ENCODE data around the gene GGT1. TPM values are rescaled to one million over a fixed set of nuclear protein-coding genes. Genes with fewer than 3 reads are reported as not detected.
"Not testable (repeated sequence)": the region's sequence is repeated elsewhere in the genome, so short reads cannot be mapped to it uniquely, and the experiment has no call there.

The GGT1 gene
- total RNA-seq, 2 experiments from 2014 or later = 19.7 to 20.1 TPM

DNA sequence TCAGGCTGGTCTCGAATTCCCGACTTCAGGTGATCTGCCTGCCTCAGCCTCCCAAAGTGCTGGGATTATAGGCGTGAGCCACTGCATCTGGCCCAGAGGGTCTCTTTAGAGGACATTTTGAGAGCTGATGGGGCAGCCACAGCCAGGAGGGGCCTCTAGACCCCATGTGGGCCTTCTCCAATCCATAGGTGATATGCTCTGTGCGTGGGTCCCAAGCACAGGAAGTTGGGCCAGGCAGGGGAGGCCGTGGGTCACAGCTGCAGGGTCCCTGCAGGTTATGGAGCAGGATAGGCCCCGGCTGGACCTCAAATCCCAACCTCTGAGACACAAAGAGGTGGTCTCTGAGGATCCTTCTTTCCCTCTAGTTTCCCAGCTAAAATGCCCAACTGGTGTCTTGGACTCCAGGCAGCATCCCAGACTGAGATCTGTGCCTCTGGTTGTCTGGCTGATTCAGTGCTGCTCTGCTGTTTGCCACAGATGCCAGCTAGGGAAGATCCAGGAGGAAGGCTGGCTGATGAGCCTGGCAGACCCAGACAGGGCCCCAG, 11.6 kb upstream of the GGT1 start:
- Histone ChIP-seq H3K9me3 (ENCODE audit: control insufficient read depth in 1 of 2, insufficient read depth in 1 of 2, low read length in 2 of 2) (peaks cover 0 to 4% of the 10 kb centered on the region in 2 experiments), H3K27ac (ENCODE audit: low read depth in 1 of 2, low read length in 2 of 2) (no peak overlapping the region), H3K27me3 (ENCODE audit: control insufficient read depth in 1 of 2, insufficient read depth in 2 of 2, low read length in 2 of 2) (peaks cover 3 to 6% of the 10 kb centered on the region in 2 experiments), H3K4me3 (ENCODE audit: low read length) (no peak overlapping the region), H3K36me3 (ENCODE audit: insufficient read depth, low read length) (no peaks in the 10 kb centered on the region), H3K4me1 (ENCODE audit: insufficient read depth, low read length) (peaks cover 12% of the 10 kb centered on the region)
- TF ChIP-seq, protein P1, sequence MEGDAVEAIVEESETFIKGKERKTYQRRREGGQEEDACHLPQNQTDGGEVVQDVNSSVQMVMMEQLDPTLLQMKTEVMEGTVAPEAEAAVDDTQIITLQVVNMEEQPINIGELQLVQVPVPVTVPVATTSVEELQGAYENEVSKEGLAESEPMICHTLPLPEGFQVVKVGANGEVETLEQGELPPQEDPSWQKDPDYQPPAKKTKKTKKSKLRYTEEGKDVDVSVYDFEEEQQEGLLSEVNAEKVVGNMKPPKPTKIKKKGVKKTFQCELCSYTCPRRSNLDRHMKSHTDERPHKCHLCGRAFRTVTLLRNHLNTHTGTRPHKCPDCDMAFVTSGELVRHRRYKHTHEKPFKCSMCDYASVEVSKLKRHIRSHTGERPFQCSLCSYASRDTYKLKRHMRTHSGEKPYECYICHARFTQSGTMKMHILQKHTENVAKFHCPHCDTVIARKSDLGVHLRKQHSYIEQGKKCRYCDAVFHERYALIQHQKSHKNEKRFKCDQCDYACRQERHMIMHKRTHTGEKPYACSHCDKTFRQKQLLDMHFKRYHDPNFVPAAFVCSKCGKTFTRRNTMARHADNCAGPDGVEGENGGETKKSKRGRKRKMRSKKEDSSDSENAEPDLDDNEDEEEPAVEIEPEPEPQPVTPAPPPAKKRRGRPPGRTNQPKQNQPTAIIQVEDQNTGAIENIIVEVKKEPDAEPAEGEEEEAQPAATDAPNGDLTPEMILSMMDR (IDR thresholded peaks at IDR 0.05) = no peak
- Mint-ChIP-seq H3K4me3 (no peak overlapping the region), H3K27me3 (peaks cover 6% of the 10 kb centered on the region), H3K4me1 (ENCODE audit: low read depth) (peaks cover 5% of the 10 kb centered on the region), H3K27ac (no peak overlapping the region), H3K36me3 (ENCODE audit: low read depth) (no peaks in the 10 kb centered on the region), H3K9me3 (no peaks in the 10 kb centered on the region)
- CTCF ChIA-PET = no interaction called here
- POLR2A ChIA-PET = no interaction called here
- no peak for DNase-seq
- no peak for ATAC-seq (ENCODE audit: poor library complexity)
- intact Hi-C loops (cut with DNase I, micrococcal nuclease) = no loop called here

DNA sequence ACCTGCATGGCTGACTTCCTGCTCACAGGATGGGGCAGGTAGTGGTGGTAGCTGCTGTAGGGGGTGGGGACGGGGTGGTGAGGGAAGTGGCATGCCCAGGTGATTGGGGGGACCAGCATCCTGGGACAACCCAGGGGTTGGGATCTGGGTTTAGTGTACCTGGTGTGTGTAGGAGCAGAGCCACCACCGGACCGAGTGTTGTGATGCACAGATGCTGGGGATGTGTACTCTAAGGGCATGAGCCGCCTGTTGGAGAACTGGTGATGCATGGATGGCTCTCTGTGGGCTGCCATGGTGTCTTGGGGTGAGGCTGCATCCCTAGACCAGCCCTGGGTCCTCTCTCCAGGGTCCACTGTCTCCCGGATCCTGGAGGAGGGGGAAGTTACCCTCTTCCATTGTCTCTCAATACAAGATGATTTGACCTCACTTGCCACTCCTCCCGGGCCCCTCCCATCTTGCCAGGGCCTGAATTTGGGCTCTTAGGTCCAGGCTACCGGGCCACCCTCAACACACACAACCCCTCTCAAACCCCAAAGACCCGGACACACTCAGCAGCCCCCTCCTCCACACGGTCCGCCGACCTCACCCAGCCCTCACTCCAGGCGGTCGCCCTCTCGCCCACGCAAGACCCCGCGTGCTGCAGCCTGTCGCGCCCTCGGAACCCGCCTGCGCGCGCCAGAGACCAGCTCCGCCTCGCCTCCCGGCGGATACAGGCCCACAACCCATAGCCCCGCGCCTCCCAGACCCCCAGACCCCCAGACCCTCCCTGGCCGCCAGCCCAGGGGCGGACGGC, 10.7 kb upstream of the GGT1 start:
- Mint-ChIP-seq H3K9me3 (no peaks in the 10 kb centered on the region), H3K36me3 (ENCODE audit: low read depth) (no peaks in the 10 kb centered on the region), H3K4me1 (ENCODE audit: low read depth) (peaks cover 5% of the 10 kb centered on the region), H3K4me3 (peak overlapping the region; percentile 71), H3K27me3 (peaks cover 6% of the 10 kb centered on the region), H3K27ac (no peak overlapping the region)
- DNase-seq = peak in 1 of 14 experiments; percentile 15
- intact Hi-C loops (cut with DNase I, micrococcal nuclease) = no loop called here
- TF ChIP-seq, protein P1 (IDR thresholded peaks at IDR 0.05) = no peak
- CTCF ChIA-PET = no interaction called here
- H3K27me3 ChIP-seq (ENCODE audit: control insufficient read depth in 1 of 2, insufficient read depth in 2 of 2, low read length in 2 of 2) = peaks cover 3 to 6% of the 10 kb centered on the region in 2 experiments
- H3K4me1 ChIP-seq (ENCODE audit: insufficient read depth, low read length) = peaks cover 12% of the 10 kb centered on the region
- H3K9me3 ChIP-seq (ENCODE audit: control insufficient read depth in 1 of 2, insufficient read depth in 1 of 2, low read length in 2 of 2) = peaks cover 0 to 4% of the 10 kb centered on the region in 2 experiments
- no peak for ATAC-seq (ENCODE audit: poor library complexity)
- H3K36me3 ChIP-seq (ENCODE audit: insufficient read depth, low read length) = no peaks in the 10 kb centered on the region
- H3K4me3 ChIP-seq (ENCODE audit: low read length) = no peak overlapping the region
- POLR2A ChIA-PET = no interaction called here
- no peak overlapping the region for H3K27ac ChIP-seq (ENCODE audit: low read depth in 1 of 2, low read length in 2 of 2)

DNA sequence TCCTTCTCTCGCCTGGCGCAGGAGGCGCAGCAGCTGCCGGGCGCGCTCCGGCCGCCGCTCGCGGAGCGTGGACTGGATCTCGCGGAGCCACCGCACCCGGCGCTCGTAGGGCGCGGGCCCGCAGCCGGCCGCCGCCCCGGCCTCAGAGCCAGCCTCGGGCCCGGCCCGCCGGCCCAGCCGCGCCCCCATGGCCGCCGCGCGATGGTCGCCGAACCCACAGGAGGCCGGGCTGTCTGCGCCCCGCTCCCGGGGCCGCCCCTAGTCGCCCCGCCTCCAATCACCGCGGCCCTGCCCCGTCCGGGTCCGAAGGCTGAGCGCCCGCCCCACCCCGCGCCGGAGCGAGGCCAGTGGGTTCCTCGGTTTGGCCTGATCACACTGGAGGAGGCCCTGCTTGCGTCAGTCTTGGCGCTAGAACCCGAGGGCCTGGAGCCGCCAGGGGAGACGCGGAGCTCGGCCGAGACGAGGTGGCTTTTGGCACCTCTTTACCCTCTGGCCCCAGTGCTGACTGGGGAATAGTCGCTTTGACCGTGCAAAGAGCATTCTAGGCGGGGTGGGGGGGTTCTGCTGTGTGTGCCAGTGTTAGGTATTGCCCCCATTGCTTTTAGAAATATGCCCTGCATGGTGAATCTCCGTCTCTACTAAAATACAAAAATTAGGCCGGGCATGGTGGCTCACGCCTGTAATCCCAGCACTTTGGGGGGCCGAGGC, 10.0 kb upstream of the GGT1 start, which contains the start of gene LRRC75B:
LRRC75B (minus strand) TSS at position 223 of the 708 bp plus-strand sequence; CDS start at position 189, 34 bp downstream.
- CTCF ChIA-PET = no interaction called here
- peaks cover 12% of the 10 kb centered on the region for H3K4me1 ChIP-seq (ENCODE audit: insufficient read depth, low read length)
- peak; percentile 52 for ATAC-seq (ENCODE audit: poor library complexity)
- TF ChIP-seq, protein P1 (IDR thresholded peaks at IDR 0.05) = no peak
- no peak within 1 kb of the TSS for H3K27ac ChIP-seq (ENCODE audit: low read depth in 1 of 2, low read length in 2 of 2)
- Mint-ChIP-seq H3K27ac (no peak within 1 kb of the TSS), H3K4me1 (ENCODE audit: low read depth) (peaks cover 5% of the 10 kb centered on the region), H3K27me3 (peaks cover 6% of the 10 kb centered on the region), H3K9me3 (no peaks in the 10 kb centered on the region), H3K4me3 (peak within 1 kb of the TSS; percentile 71), H3K36me3 (ENCODE audit: low read depth) (no peaks in the 10 kb centered on the region)
- peak in 3 of 14 experiments; percentile 10 to 33 (median 29) for DNase-seq
- H3K4me3 ChIP-seq (ENCODE audit: low read length) = peak within 1 kb of the TSS; percentile 30
- POLR2A ChIA-PET = no interaction called here
- intact Hi-C loops (cut with DNase I, micrococcal nuclease) = no loop called here
- peaks cover 0 to 4% of the 10 kb centered on the region in 2 experiments for H3K9me3 ChIP-seq (ENCODE audit: control insufficient read depth in 1 of 2, insufficient read depth in 1 of 2, low read length in 2 of 2)
- peaks cover 3 to 6% of the 10 kb centered on the region in 2 experiments for H3K27me3 ChIP-seq (ENCODE audit: control insufficient read depth in 1 of 2, insufficient read depth in 2 of 2, low read length in 2 of 2)
- no peaks in the 10 kb centered on the region for H3K36me3 ChIP-seq (ENCODE audit: insufficient read depth, low read length)

DNA sequence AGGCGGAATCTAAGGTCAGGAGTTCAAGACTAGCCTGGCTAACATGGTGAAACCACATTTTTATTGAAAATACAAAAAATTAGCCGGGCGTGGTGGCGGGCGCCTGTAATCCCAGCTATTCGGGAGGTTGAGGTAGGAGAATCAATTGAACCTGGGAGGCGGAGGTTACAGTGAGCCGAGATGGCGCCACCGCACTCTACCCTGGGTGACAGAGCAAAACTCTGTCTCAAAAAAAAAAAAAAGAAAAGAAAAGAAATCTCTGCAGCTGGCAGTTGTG, 9.5 kb upstream of the GGT1 start:
- H3K9me3 ChIP-seq (ENCODE audit: control insufficient read depth in 1 of 2, insufficient read depth in 1 of 2, low read length in 2 of 2); H3K4me3 ChIP-seq (ENCODE audit: low read length); ATAC-seq (ENCODE audit: poor library complexity); H3K27me3 ChIP-seq (ENCODE audit: control insufficient read depth in 1 of 2, insufficient read depth in 2 of 2, low read length in 2 of 2); intact Hi-C loops (cut with DNase I, micrococcal nuclease); H3K36me3 Mint-ChIP-seq (ENCODE audit: low read depth); H3K27ac ChIP-seq (ENCODE audit: low read depth in 1 of 2, low read length in 2 of 2); H3K9me3 Mint-ChIP-seq; DNase-seq; CTCF ChIA-PET; H3K4me1 Mint-ChIP-seq (ENCODE audit: low read depth); POLR2A ChIA-PET; H3K27ac Mint-ChIP-seq; H3K36me3 ChIP-seq (ENCODE audit: insufficient read depth, low read length); H3K27me3 Mint-ChIP-seq: not testable (repeated sequence)
- peaks cover 12% of the 10 kb centered on the region for H3K4me1 ChIP-seq (ENCODE audit: insufficient read depth, low read length)
- H3K4me3 Mint-ChIP-seq = peak overlapping the region; percentile 45
